Tibial artery (tissue), 4 donors: Measurements from ENCODE around the gene IDS.
"Not testable (repeated sequence)": the region's sequence is repeated elsewhere in the genome, so short reads cannot be mapped to it uniquely, and the experiment has no call there.

Experiments used
- DNase-seq, 2 donors: peaks; one replicate each; pipeline ENCODE4 v3.0.0-alpha.2; 2019
- H3K27ac ChIP-seq, 2 donors: fragments of 200-600 bp; sonication (generic) in 1 of 2; 1 replicate in 1 of 2; 2 replicates in 1 of 2; pipeline ENCODE4 v1.5.1; 2018 to 2019; ENCODE audit warnings: mild to moderate bottlenecking in 1 of 2
- H3K27me3 ChIP-seq, 2 donors: fragments of 200-600 bp; sonication (generic) in 1 of 2; one replicate each; pipeline versions ENCODE4 v1.5.1 to v1.6.0; 2016 to 2019
- H3K36me3 ChIP-seq, 3 donors: fragments of 200-600 bp; sonication (generic) in 2 of 3; one replicate each; pipeline ENCODE4 v1.5.1; 2016 to 2019; ENCODE audit warnings: mild to moderate bottlenecking in 2 of 3
- H3K4me1 ChIP-seq, 4 donors: fragments of 200-600 bp; sonication (generic) in 2 of 4; 1 replicate in 3 of 4; 2 replicates in 1 of 4; pipeline ENCODE4 v1.5.1; 2016 to 2019
- H3K4me3 ChIP-seq, 2 donors: fragments of 200-600 bp; sonication (generic) in 1 of 2; 1 replicate in 1 of 2; 2 replicates in 1 of 2; pipeline ENCODE4 v1.5.1; 2018 to 2019; ENCODE audit warnings: mild to moderate bottlenecking in 2 of 2
- H3K9me3 ChIP-seq, 3 donors: fragments of 200-600 bp; sonication (generic) in 1 of 3; one replicate each; pipeline ENCODE4 v1.5.1; 2016 to 2019
- intact Hi-C: fragments of 100-400 bp; cut with DNase I; formaldehyde crosslinking; loops from one replicate; pipeline ENCODE4 v1.15.0; 2023; ENCODE audit warnings: low total_unique reads
- TF ChIP-seq, protein P1 (sequence below), 2 experiments: fragments of 200-600 bp in 1 of 2; fragments of 450-650 bp in 1 of 2; IDR thresholded peaks; one replicate each; pipeline ENCODE4 v1.5.1; 2017 to 2019; ENCODE audit warnings: antibody characterized with exemption in 2 of 2, mild to moderate bottlenecking in 1 of 2, moderate library complexity in 1 of 2

Gene IDS

DNA sequence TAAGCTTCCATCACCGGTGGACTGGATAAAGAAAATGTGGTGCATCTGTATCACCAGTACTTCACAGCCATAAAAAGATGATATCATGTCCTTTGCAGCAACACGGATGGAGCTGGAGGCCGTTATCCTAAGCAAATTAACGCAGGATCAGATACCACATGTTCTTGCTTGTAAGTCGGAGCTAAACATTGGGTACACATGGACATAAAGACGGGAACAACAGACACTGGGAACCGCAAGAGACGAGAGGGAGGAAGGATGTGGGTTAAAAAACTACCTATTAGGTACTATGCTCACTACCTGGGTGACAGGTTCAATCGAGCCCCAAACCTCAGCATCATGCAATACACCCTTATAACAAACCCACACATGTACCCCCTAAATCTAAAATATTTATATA lies 16.3 kb upstream of the IDS start:
- Histone ChIP-seq H3K4me1 (peaks cover 0 to 4% (median 1%) of the 10 kb centered on the region in 4 donors), H3K36me3 (no peaks in the 10 kb centered on the region), H3K9me3 (no peaks in the 10 kb centered on the region), H3K27ac (no peak overlapping the region), H3K27me3 (no peaks in the 10 kb centered on the region), H3K4me3 (no peak overlapping the region)
- intact Hi-C loops: no loop called here
- TF ChIP-seq, protein P1, sequence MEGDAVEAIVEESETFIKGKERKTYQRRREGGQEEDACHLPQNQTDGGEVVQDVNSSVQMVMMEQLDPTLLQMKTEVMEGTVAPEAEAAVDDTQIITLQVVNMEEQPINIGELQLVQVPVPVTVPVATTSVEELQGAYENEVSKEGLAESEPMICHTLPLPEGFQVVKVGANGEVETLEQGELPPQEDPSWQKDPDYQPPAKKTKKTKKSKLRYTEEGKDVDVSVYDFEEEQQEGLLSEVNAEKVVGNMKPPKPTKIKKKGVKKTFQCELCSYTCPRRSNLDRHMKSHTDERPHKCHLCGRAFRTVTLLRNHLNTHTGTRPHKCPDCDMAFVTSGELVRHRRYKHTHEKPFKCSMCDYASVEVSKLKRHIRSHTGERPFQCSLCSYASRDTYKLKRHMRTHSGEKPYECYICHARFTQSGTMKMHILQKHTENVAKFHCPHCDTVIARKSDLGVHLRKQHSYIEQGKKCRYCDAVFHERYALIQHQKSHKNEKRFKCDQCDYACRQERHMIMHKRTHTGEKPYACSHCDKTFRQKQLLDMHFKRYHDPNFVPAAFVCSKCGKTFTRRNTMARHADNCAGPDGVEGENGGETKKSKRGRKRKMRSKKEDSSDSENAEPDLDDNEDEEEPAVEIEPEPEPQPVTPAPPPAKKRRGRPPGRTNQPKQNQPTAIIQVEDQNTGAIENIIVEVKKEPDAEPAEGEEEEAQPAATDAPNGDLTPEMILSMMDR (IDR thresholded peaks at IDR 0.05): no peak
- no peak for DNase-seq

DNA sequence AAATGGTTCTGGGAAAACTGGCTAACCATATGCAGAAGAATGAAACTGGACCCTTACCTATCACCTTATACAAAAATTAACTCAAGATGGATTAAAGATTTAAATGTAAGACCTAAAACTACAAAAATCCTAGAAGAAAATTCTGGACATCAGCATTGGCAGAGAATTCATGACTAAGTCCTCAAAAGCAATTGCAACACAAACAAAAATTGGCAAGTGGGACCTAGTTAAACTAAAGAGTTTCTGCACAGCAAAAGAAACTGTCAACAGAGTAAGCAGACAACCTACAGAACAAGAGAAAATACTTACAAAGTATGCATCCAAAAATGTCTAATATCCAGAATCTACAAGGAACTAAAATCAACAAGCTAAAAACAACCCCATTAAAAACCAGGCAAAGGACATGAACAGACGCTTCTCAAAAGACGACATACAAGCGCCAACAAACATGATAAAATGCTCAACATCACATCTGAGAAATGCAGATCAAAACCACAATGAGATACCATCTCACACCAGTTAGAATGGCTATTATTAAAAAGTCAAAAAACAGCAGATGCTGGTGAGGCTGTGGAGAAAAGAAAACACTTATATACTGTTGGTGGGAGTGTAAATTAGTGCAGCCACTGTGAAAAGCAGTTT lies 15.7 kb upstream of the IDS start:
- H3K27ac ChIP-seq, H3K27me3 ChIP-seq, H3K4me1 ChIP-seq, H3K36me3 ChIP-seq, DNase-seq, intact Hi-C loops, H3K9me3 ChIP-seq, H3K4me3 ChIP-seq: not testable (repeated sequence)

GRCh38 chrX:149518236-149518635 lies 13.1 kb upstream of the IDS start:
- Histone ChIP-seq H3K27ac (no peak overlapping the region), H3K4me3 (no peak overlapping the region), H3K9me3 (no peaks in the 10 kb centered on the region), H3K36me3 (no peaks in the 10 kb centered on the region), H3K27me3 (no peaks in the 10 kb centered on the region), H3K4me1 (no peaks in the 10 kb centered on the region)
- no peak for DNase-seq
- intact Hi-C loops: no loop called here
- TF ChIP-seq, protein P1 (IDR thresholded peaks at IDR 0.05): no peak

DNA sequence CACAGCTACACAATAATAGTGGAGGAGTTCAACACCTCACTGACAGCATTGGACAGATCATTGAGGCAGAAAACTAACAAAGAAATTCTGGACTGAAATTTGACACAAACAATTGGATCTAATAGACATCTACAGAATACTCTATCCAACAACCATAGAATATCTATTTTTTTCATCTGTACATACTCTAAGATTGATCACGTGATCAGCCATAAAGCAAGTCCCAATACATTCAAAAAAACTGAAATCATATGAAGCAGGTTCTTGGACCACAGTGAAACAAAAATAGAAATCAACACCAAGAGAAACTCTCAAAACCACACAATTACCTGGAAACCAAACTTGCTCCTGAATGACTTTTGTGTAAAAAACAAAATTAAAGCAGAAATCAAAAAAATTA lies 12.2 kb upstream of the IDS start:
- intact Hi-C loops: no loop called here
- Histone ChIP-seq H3K4me3 (no peak overlapping the region), H3K36me3 (no peaks in the 10 kb centered on the region), H3K4me1 (no peaks in the 10 kb centered on the region), H3K27me3 (no peaks in the 10 kb centered on the region), H3K27ac (no peak overlapping the region), H3K9me3 (no peaks in the 10 kb centered on the region)
- TF ChIP-seq, protein P1 (IDR thresholded peaks at IDR 0.05): no peak
- no peak for DNase-seq

GRCh38 chrX:149516604-149517003 lies 11.5 kb upstream of the IDS start:
- H3K4me1 ChIP-seq: no peaks in the 10 kb centered on the region
- TF ChIP-seq, protein P1 (IDR thresholded peaks at IDR 0.05): no peak
- no peak for DNase-seq
- no peak overlapping the region for H3K27ac ChIP-seq
- intact Hi-C loops: no loop called here
- no peak overlapping the region for H3K4me3 ChIP-seq
- no peaks in the 10 kb centered on the region for H3K27me3 ChIP-seq
- H3K36me3 ChIP-seq: no peaks in the 10 kb centered on the region
- no peaks in the 10 kb centered on the region for H3K9me3 ChIP-seq

DNA sequence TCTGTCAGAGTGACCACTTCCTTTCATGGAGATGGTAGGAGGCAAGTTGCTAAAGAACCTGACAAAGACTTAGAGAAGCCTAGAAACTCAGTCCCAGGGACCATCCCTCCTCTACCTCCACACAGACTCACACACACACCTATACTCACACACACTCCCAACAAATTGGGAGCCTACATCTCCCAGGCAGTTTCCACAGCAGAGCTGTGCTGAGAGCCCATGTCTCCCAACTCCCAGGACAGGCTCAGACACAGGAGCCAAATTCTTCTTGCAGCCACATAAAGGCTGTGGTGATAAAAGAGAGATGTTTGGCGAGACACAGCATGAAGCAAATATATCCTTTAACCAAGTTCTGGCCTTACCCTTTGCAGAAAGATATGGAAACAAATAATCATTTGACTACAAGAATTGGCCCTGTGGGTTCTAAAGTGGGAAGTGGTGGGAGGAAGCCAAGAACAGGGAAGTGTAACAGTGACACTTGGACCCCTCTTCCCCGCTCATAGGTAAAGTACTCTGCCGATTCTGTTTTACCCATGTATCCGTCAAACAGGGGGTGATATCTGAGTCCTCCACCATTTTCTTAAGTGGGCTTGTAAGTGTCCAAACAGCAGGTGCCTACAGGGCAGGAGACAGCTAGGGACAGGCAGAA lies 11.0 kb upstream of the IDS start:
- H3K36me3 ChIP-seq: no peaks in the 10 kb centered on the region

More for the DNA sequence above, 11.0 kb upstream of the IDS start:
- H3K27me3 ChIP-seq: no peaks in the 10 kb centered on the region
- no peak overlapping the region for H3K4me3 ChIP-seq
- H3K4me1 ChIP-seq: no peaks in the 10 kb centered on the region
- no peak overlapping the region for H3K27ac ChIP-seq
- no peak for DNase-seq
- intact Hi-C loops: no loop called here
- TF ChIP-seq, protein P1 (IDR thresholded peaks at IDR 0.05): no peak
- H3K9me3 ChIP-seq: no peaks in the 10 kb centered on the region
